GM19035 (cell line): Measurements from ENCODE around the gene XG.
"Not testable (repeated sequence)": the region's sequence is repeated elsewhere in the genome, so short reads cannot be mapped to it uniquely, and the experiment has no call there.

Experiments used
- ATAC-seq: cut with Tn5 transposase; IDR thresholded peaks from one replicate; pipeline ENCODE4 v1.9.1; 2021; ENCODE audit not compliant: unreplicated experiment

The XG gene

GRCh38 chrX:2751874-2752300 is at the start of gene XG:
TSS of gene XG (plus strand) at chrX:2752040. CDS start at chrX:2752275, 235 bp downstream.
- ATAC-seq, result not testable (repeated sequence)

- ATAC-seq, result no peak
These were observed 47.9 kb upstream of the XG start for GRCh38 chrX:2703991-2704369.

GRCh38 chrX:2705046-2705832 is 46.6 kb upstream of the XG start:
- no peak for ATAC-seq

- ATAC-seq, result peak; percentile 90
These were observed 44.5 kb upstream of the XG start for GRCh38 chrX:2707334-2707760.

- no peak for ATAC-seq
These were observed 43.8 kb upstream of the XG start for GRCh38 chrX:2708021-2708420.

GRCh38 chrX:2708592-2709188 is 43.1 kb upstream of the XG start:
- no peak for ATAC-seq

GRCh38 chrX:2709556-2709955 is 42.3 kb upstream of the XG start:
- ATAC-seq, result no peak

- no peak for ATAC-seq
These were observed 41.6 kb upstream of the XG start for GRCh38 chrX:2710041-2710840.

- ATAC-seq, result no peak
These were observed 40.4 kb upstream of the XG start for GRCh38 chrX:2711441-2711840.

- no peak for ATAC-seq
These were observed 39.4 kb upstream of the XG start for GRCh38 chrX:2712428-2712827.

GRCh38 chrX:2712890-2713840 is 38.7 kb upstream of the XG start:
- ATAC-seq, result no peak

GRCh38 chrX:2714551-2714950 is 37.3 kb upstream of the XG start:
- ATAC-seq, result no peak

- ATAC-seq, result no peak
These were observed 36.7 kb upstream of the XG start for GRCh38 chrX:2715066-2715600.

GRCh38 chrX:2717312-2717711 is 34.5 kb upstream of the XG start:
- ATAC-seq, result no peak

GRCh38 chrX:2718821-2719220 is 33.0 kb upstream of the XG start:
- ATAC-seq, result no peak

GRCh38 chrX:2719774-2720447 is 31.9 kb upstream of the XG start:
- no peak for ATAC-seq

GRCh38 chrX:2723286-2723879 is 28.5 kb upstream of the XG start:
- ATAC-seq, result no peak

GRCh38 chrX:2727264-2727663 is 24.6 kb upstream of the XG start:
- not testable (repeated sequence) for ATAC-seq

- ATAC-seq, result no peak
These were observed 19.8 kb upstream of the XG start for GRCh38 chrX:2732076-2732475.
